H1 (cell line): Measurements from ENCODE around the gene PTCH1. TPM values are rescaled to one million over a fixed set of nuclear protein-coding genes. Genes with fewer than 3 reads are reported as not detected.

Source experiments
- CTCF ChIA-PET: fragments of 300-600 bp; sonication (Branson Sonifier 250); formaldehyde crosslinking; loops from one replicate; lab custom pipeline; 2021; ENCODE audit not compliant: partially characterized antibody; lab: Charles Lee
- POLR2A ChIA-PET: fragments of 300-600 bp; sonication (Branson Sonifier 250); formaldehyde crosslinking; loops from one replicate; lab custom pipeline; 2021; ENCODE audit warnings: inconsistent platforms; ENCODE audit not compliant: partially characterized antibody; lab: Charles Lee
- DNase-seq, 2 experiments: peaks; one replicate each; pipeline versions ENCODE4 v3.0.0 to v3.0.0-alpha.2; 2010 to 2022; ENCODE audit warnings: low spot score in 2 of 2, low read depth in 1 of 2, mixed read lengths in 1 of 2
- FAIRE-seq: peaks from 2 replicates; lab custom pipeline; 2011; peaks lifted over from hg19 to GRCh38; lab: Jason Lieb, UNC
- H2AFZ ChIP-seq: 2 replicates; pipeline ENCODE4 v1.8.1; 2012; ENCODE audit warnings: low read length, inconsistent platforms
- H2AK5ac ChIP-seq: 2 replicates; pipeline ENCODE4 v1.6.1; 2013; ENCODE audit warnings: low read depth, low read length
- H2BK120ac ChIP-seq: replicated peaks from 2 replicates; pipeline ENCODE3; 2013; ENCODE audit warnings: low read depth, low read length, inconsistent platforms
- H2BK12ac ChIP-seq: 2 replicates; pipeline ENCODE4 v1.6.1; 2013; ENCODE audit warnings: low read depth, low read length
- H2BK15ac ChIP-seq: 2 replicates; pipeline ENCODE4 v1.6.1; 2013; ENCODE audit warnings: low read length
- H2BK20ac ChIP-seq: 2 replicates; pipeline ENCODE4 v1.6.1; 2013; ENCODE audit warnings: low read length
- H2BK5ac ChIP-seq: 2 replicates; pipeline ENCODE4 v1.6.1; 2013; ENCODE audit warnings: low read depth, low read length
- H3K14ac ChIP-seq: 2 replicates; pipeline ENCODE4 v1.6.1; 2013; ENCODE audit warnings: inconsistent platforms; ENCODE audit not compliant: insufficient read length
- H3K18ac ChIP-seq: 2 replicates; pipeline ENCODE4 v1.6.1; 2013; ENCODE audit warnings: low read length; ENCODE audit errors: extremely low read depth
- H3K23ac ChIP-seq: 2 replicates; pipeline ENCODE4 v1.6.1; 2013; ENCODE audit warnings: inconsistent platforms; ENCODE audit not compliant: insufficient read length
- H3K23me2 ChIP-seq: 2 replicates; pipeline ENCODE4 v1.6.1; 2013; ENCODE audit warnings: low read depth, low read length
- H3K27ac ChIP-seq: 2 replicates; pipeline ENCODE4 v1.6.1; 2011; ENCODE audit warnings: low read depth, low read length, inconsistent platforms
- H3K27me3 ChIP-seq, 4 experiments: replicated peaks in 1 of 4; 1 replicate in 1 of 4; 2 replicates in 3 of 4; pipeline versions ENCODE4 v1.6.1 to v1.8.1; 2011 to 2013; ENCODE audit warnings: low read length in 3 of 4, mild to moderate bottlenecking in 3 of 4, inconsistent platforms in 2 of 4, mixed read lengths in 2 of 4, moderate library complexity in 1 of 4; ENCODE audit not compliant: control insufficient read depth in 3 of 4, insufficient read depth in 3 of 4; ENCODE audit errors: extremely low read depth in 1 of 4
- H3K36me3 ChIP-seq, 4 experiments: 2 replicates each; pipeline versions ENCODE4 v1.6.1 to v1.8.1; 2011 to 2013; ENCODE audit warnings: mild to moderate bottlenecking in 4 of 4, low read length in 3 of 4, moderate library complexity in 2 of 4, control low read depth in 1 of 4, inconsistent platforms in 1 of 4; ENCODE audit not compliant: insufficient read depth in 4 of 4, control insufficient read depth in 2 of 4
- H3K4ac ChIP-seq: replicated peaks from 2 replicates; pipeline ENCODE3; 2013; ENCODE audit warnings: low read length, low read depth, mixed read lengths, inconsistent platforms; ENCODE audit not compliant: insufficient read length
- H3K4me1 ChIP-seq, 4 experiments: replicated peaks in 1 of 4; 1 replicate in 1 of 4; 2 replicates in 3 of 4; pipeline versions ENCODE4 v1.6.1 to v1.8.1; 2011 to 2013; ENCODE audit warnings: low read length in 3 of 4, inconsistent platforms in 2 of 4, mixed read lengths in 1 of 4; ENCODE audit not compliant: insufficient read depth in 4 of 4, control insufficient read depth in 3 of 4
- H3K4me2 ChIP-seq, 2 experiments: 2 replicates each; pipeline versions ENCODE4 v1.6.1 to v1.8.1; 2011 to 2013; ENCODE audit warnings: low read depth in 2 of 2, low read length in 2 of 2, control low read depth in 1 of 2, inconsistent platforms in 1 of 2, mild to moderate bottlenecking in 1 of 2; ENCODE audit not compliant: insufficient read depth in 1 of 2
- H3K4me3 ChIP-seq, 4 experiments: fragments of 200-600, 300-600 bp in 1 of 4; sonication (generic), shearing (Covaris generic), sonication (Bioruptor Twin) in 1 of 4; 2 replicates each; pipeline versions ENCODE4 v1.5.1 to v1.8.1; 2011 to 2016; ENCODE audit warnings: low read length in 4 of 4, low read depth in 3 of 4, control low read depth in 2 of 4, inconsistent platforms in 2 of 4, mild to moderate bottlenecking in 2 of 4, mixed read lengths in 1 of 4, moderate library complexity in 1 of 4; ENCODE audit not compliant: insufficient read depth in 2 of 4; ENCODE audit errors: extremely low read depth in 1 of 4
- H3K56ac ChIP-seq: replicated peaks from 2 replicates; pipeline ENCODE3; 2013; ENCODE audit warnings: low read depth, mild to moderate bottlenecking, mixed read lengths, low read length, inconsistent platforms; ENCODE audit not compliant: insufficient read length
- H3K79me1 ChIP-seq: 2 replicates; pipeline ENCODE4 v1.6.1; 2013; ENCODE audit warnings: low read depth, low read length, control low read depth
- H3K79me2 ChIP-seq, 2 experiments: 2 replicates each; pipeline versions ENCODE4 v1.6.1 to v1.8.1; 2012 to 2013; ENCODE audit warnings: low read length in 2 of 2, mild to moderate bottlenecking in 2 of 2, inconsistent platforms in 1 of 2; ENCODE audit not compliant: insufficient read depth in 2 of 2, control insufficient read depth in 1 of 2
- H3K9ac ChIP-seq, 4 experiments: replicated peaks in 1 of 4; 1 replicate in 1 of 4; 2 replicates in 3 of 4; pipeline versions ENCODE4 v1.6.1 to v1.8.1; 2011 to 2013; ENCODE audit warnings: low read depth in 3 of 4, low read length in 3 of 4, control low read depth in 2 of 4, mild to moderate bottlenecking in 2 of 4, moderate library complexity in 2 of 4, inconsistent platforms in 1 of 4; ENCODE audit errors: extremely low read depth in 1 of 4
- H3K9me3 ChIP-seq, 2 experiments: 2 replicates each; pipeline versions ENCODE4 v1.6.1 to v1.8.1; 2012 to 2013; ENCODE audit warnings: mild to moderate bottlenecking in 2 of 2, moderate library complexity in 2 of 2, control low read depth in 1 of 2, inconsistent platforms in 1 of 2, low read depth in 1 of 2, low read length in 1 of 2, mixed read lengths in 1 of 2; ENCODE audit not compliant: insufficient read depth in 2 of 2
- H4K20me1 ChIP-seq, 2 experiments: replicated peaks in 1 of 2; 2 replicates each; pipeline versions ENCODE3 to v1.8.1; 2011 to 2013; ENCODE audit warnings: inconsistent platforms in 2 of 2, low read length in 2 of 2, mild to moderate bottlenecking in 1 of 2; ENCODE audit not compliant: insufficient read depth in 2 of 2, control insufficient read depth in 1 of 2
- H4K5ac ChIP-seq: 2 replicates; pipeline ENCODE4 v1.6.1; 2013; ENCODE audit warnings: low read length, low read depth, mixed read lengths, inconsistent platforms; ENCODE audit not compliant: insufficient read length
- H4K8ac ChIP-seq: 2 replicates; pipeline ENCODE4 v1.8.0; 2013; ENCODE audit warnings: mild to moderate bottlenecking, moderate library complexity, low read length, inconsistent platforms; ENCODE audit not compliant: insufficient read depth; ENCODE audit errors: extremely low read depth
- H4K91ac ChIP-seq: replicated peaks from 2 replicates; pipeline ENCODE3; 2013; ENCODE audit warnings: low read length, mixed read lengths, inconsistent platforms; ENCODE audit not compliant: insufficient read length
- CEBPB ChIP-seq: IDR thresholded peaks from 2 replicates; pipeline ENCODE4 v1.6.1; 2012; ENCODE audit warnings: low read depth, low read length
- GABPA ChIP-seq: IDR thresholded peaks from 2 replicates; pipeline ENCODE4 v1.6.1; 2011; ENCODE audit warnings: mild to moderate bottlenecking, low read length, moderate library complexity, borderline replicate concordance; ENCODE audit not compliant: insufficient read depth
- JUND ChIP-seq: IDR thresholded peaks from 2 replicates; pipeline ENCODE4 v1.6.1; 2011; ENCODE audit warnings: mild to moderate bottlenecking, improper control_type of control experiment, low read length
- KDM4A ChIP-seq: IDR thresholded peaks from one replicate; pipeline ENCODE4 v1.7.1; 2012; ENCODE audit warnings: low read depth, mild to moderate bottlenecking, moderate library complexity, low read length, inconsistent platforms; ENCODE audit not compliant: severe bottlenecking
- MAFK ChIP-seq: IDR thresholded peaks from 2 replicates; pipeline ENCODE4 v1.6.1; 2012; ENCODE audit warnings: low read depth, mild to moderate bottlenecking, improper control_type of control experiment, low read length
- RAD21 ChIP-seq, 2 experiments: IDR thresholded peaks in 1 of 2; conservative IDR thresholded peaks in 1 of 2; 2 replicates each; pipeline ENCODE4 v1.6.1; 2011; ENCODE audit warnings: low read depth in 2 of 2, low read length in 2 of 2, improper control_type of control experiment in 1 of 2, inconsistent platforms in 1 of 2, mild to moderate bottlenecking in 1 of 2, moderate library complexity in 1 of 2
- RBBP5 ChIP-seq: IDR thresholded peaks from 2 replicates; pipeline ENCODE4 v1.7.1; 2012; ENCODE audit warnings: low read depth, mild to moderate bottlenecking, inconsistent platforms, low read length, moderate library complexity, borderline replicate concordance
- SP2 ChIP-seq: IDR thresholded peaks from 2 replicates; pipeline ENCODE4 v1.6.1; 2012; ENCODE audit warnings: mild to moderate bottlenecking, low read length, inconsistent platforms
- SP4 ChIP-seq: IDR thresholded peaks from 2 replicates; pipeline ENCODE4 v1.6.1; 2012; ENCODE audit warnings: low read length, inconsistent platforms
- SRF ChIP-seq: IDR thresholded peaks from 2 replicates; pipeline ENCODE4 v1.6.1; 2011; ENCODE audit warnings: mild to moderate bottlenecking, low read depth, low read length, moderate library complexity
- SUZ12 ChIP-seq: fragments of 200-600 bp; sonication (generic); IDR thresholded peaks from 2 replicates; pipeline ENCODE4 v1.6.1; 2012; ENCODE audit warnings: mild to moderate bottlenecking, inconsistent platforms, low read length, moderate library complexity, mixed read lengths
- TAF7 ChIP-seq: optimal IDR thresholded peaks from 2 replicates; pipeline ENCODE3; 2011; ENCODE audit warnings: low read depth, mild to moderate bottlenecking, inconsistent platforms, low read length, moderate library complexity, borderline replicate concordance
- TBP ChIP-seq: IDR thresholded peaks from 2 replicates; pipeline ENCODE4 v1.6.1; 2011; ENCODE audit warnings: low read depth, low read length, improper control_type of control experiment
- TEAD4 ChIP-seq: IDR thresholded peaks from 2 replicates; pipeline ENCODE4 v1.6.1; 2012; ENCODE audit warnings: low read depth, low read length, inconsistent platforms, mixed read lengths
- ZNF274 ChIP-seq: IDR thresholded peaks from 2 replicates; pipeline ENCODE4 v1.7.0; 2012; ENCODE audit warnings: low read length, borderline replicate concordance; ENCODE audit errors: extremely low read depth
- WGBS, 2 experiments: shearing (Covaris generic) in 1 of 2; methylation state at CpG; one replicate each; pipeline versions ENCODE4 v1.1.6 to v1.1.7; 2013 to 2015; ENCODE audit warnings: low lambda C conversion rate in 2 of 2, mixed read lengths in 2 of 2, inconsistent platforms in 1 of 2, low coverage in 1 of 2, missing lambda C conversion rate in 1 of 2; ENCODE audit not compliant: insufficient replicate concordance in 2 of 2, insufficient coverage in 1 of 2, insufficient read length in 1 of 2; ENCODE audit errors: extremely low coverage in 1 of 2, missing lambda C conversion rate in 1 of 2; 5-methylcytosine and 5-hydroxymethylcytosine counted together
- polyA plus RNA-seq, 7 experiments: library from polyadenylated mRNA; depleted of rRNA in 3 of 7; stranded (reverse) in 5 of 7; unstranded in 2 of 7; fragments of >200 nt in 5 of 7; fragments of 200-250 nt in 2 of 7; gene quantifications; 1 replicate in 5 of 7; 2 replicates in 1 of 7; 4 replicates in 1 of 7; pipeline versions ENCODE4 v1.2.1 to v1.2.3, GENCODE V29; 2011 to 2013; ENCODE audit warnings: missing spikeins in 2 of 7, mixed read lengths in 2 of 7
- total RNA-seq: library from RNA; stranded (reverse); fragmentation: NEBNext Ultra II Directional; extraction: Animal tissue kit (Norgen Biotek cat#: 25700); gene quantifications from 2 replicates; pipeline ENCODE4 v1.2.1, GENCODE V29; 2021

Gene PTCH1
- total and polyA plus RNA-seq, 2 of the 8 experiments (the other 6 are each of a cell fraction or from before 2014, with no cell fraction given), result 6.4 to 34.1 TPM

GRCh38 chr9:95429096-95429495 is 87.7 kb downstream of the PTCH1 start:
- H3K23ac ChIP-seq, result no peak overlapping the region
- no peaks in the 10 kb centered on the region for H3K36me3 ChIP-seq
- peaks cover 0 to 6% (median 3%) of the 10 kb centered on the region in 4 experiments; a peak in 4 of 7 replicates for H3K4me1 ChIP-seq
- no peak overlapping the region for H4K5ac ChIP-seq
- H3K18ac ChIP-seq, result no peak overlapping the region
- H3K9ac ChIP-seq, result no peak overlapping the region
- TF ChIP-seq MAFK, result no peak
- TF ChIP-seq JUND, result no peak
- no peak for TF ChIP-seq SUZ12
- TF ChIP-seq GABPA, result no peak
- TF ChIP-seq SP4, result no peak
- no peak for TF ChIP-seq TBP
- no peak for TF ChIP-seq RAD21 (IDR thresholded peaks at IDR 0.05 in 1 of 2, conservative IDR thresholded peaks at IDR 0.05 in 1 of 2; ENCODE audit: low read depth in 2 of 2, low read length in 2 of 2)
- no peak for TF ChIP-seq SP2
- TF ChIP-seq CEBPB, result no peak
- no peak for TF ChIP-seq SRF
- no peak for TF ChIP-seq TAF7
- TF ChIP-seq KDM4A, result no peak
- no peak for TF ChIP-seq RBBP5
- no peak for TF ChIP-seq TEAD4
- no peak for TF ChIP-seq ZNF274
- H4K20me1 ChIP-seq, result no peaks in the 10 kb centered on the region
- no peak overlapping the region for H2BK20ac ChIP-seq
- peaks cover 0 to 5% of the 10 kb centered on the region in 2 experiments; a peak in 2 of 4 replicates for H3K9me3 ChIP-seq
- H2AK5ac ChIP-seq, result no peak overlapping the region
- 83% methylated on average over 10 of the region's 10 CpGs; no CpG with 5 or more reads in 1 of the 2 experiments for WGBS, 2 experiments
- no peaks in the 10 kb centered on the region for H3K27me3 ChIP-seq
- no peak overlapping the region for H2AFZ ChIP-seq
- H3K56ac ChIP-seq, result no peak overlapping the region
- no peak overlapping the region for H3K4me2 ChIP-seq
- no peak overlapping the region for H3K27ac ChIP-seq
- H2BK15ac ChIP-seq, result no peak overlapping the region
- no peak overlapping the region for H3K4me3 ChIP-seq
- H3K79me1 ChIP-seq, result no peaks in the 10 kb centered on the region
- H3K79me2 ChIP-seq, result no peaks in the 10 kb centered on the region
- no peak overlapping the region for H2BK12ac ChIP-seq
- FAIRE-seq (no peak), DNase-seq (no peak)
- no peak overlapping the region for H4K8ac ChIP-seq
- H3K14ac ChIP-seq, result no peak overlapping the region
- no peak overlapping the region for H3K4ac ChIP-seq
- H2BK120ac ChIP-seq, result no peak overlapping the region
- H3K23me2 ChIP-seq, result peaks cover 2% of the 10 kb centered on the region; the same call in 1 of the 2 replicates
- POLR2A ChIA-PET, result no interaction called here
- CTCF ChIA-PET, result no interaction called here
- H2BK5ac ChIP-seq, result no peak overlapping the region
- no peak overlapping the region for H4K91ac ChIP-seq
